ENCODE results near the gene NPRL2.

The NPRL2 gene

DNA sequence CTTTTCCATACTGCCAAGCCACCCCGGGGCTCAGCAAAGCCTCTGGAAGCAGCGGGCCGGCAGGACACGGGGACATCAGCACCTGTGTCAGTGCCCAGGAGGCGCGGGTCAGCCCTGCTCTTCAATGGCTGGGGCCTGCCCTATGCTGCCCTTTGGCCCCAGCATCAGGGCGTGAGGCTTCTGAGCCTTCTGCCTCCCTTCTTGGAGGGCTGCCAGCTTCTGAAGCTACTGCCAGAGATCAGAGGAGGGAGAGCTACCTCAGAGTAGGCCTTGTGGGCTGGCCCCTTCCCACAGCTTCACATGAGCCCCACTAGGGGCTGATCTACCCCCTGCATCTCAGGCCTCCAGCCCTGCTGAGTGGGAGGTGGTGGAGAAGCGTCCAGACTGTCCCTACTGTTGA, 21.8 kb upstream of the NPRL2 start:
- TF ChIP-seq, protein P1, sequence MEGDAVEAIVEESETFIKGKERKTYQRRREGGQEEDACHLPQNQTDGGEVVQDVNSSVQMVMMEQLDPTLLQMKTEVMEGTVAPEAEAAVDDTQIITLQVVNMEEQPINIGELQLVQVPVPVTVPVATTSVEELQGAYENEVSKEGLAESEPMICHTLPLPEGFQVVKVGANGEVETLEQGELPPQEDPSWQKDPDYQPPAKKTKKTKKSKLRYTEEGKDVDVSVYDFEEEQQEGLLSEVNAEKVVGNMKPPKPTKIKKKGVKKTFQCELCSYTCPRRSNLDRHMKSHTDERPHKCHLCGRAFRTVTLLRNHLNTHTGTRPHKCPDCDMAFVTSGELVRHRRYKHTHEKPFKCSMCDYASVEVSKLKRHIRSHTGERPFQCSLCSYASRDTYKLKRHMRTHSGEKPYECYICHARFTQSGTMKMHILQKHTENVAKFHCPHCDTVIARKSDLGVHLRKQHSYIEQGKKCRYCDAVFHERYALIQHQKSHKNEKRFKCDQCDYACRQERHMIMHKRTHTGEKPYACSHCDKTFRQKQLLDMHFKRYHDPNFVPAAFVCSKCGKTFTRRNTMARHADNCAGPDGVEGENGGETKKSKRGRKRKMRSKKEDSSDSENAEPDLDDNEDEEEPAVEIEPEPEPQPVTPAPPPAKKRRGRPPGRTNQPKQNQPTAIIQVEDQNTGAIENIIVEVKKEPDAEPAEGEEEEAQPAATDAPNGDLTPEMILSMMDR (IDR thresholded peaks at IDR 0.05) = no peak
- H3K27ac ChIP-seq = no peak overlapping the region
- DNase-seq (ENCODE audit: low spot score) = no peak
- no peak overlapping the region for H3K4me3 ChIP-seq

DNA sequence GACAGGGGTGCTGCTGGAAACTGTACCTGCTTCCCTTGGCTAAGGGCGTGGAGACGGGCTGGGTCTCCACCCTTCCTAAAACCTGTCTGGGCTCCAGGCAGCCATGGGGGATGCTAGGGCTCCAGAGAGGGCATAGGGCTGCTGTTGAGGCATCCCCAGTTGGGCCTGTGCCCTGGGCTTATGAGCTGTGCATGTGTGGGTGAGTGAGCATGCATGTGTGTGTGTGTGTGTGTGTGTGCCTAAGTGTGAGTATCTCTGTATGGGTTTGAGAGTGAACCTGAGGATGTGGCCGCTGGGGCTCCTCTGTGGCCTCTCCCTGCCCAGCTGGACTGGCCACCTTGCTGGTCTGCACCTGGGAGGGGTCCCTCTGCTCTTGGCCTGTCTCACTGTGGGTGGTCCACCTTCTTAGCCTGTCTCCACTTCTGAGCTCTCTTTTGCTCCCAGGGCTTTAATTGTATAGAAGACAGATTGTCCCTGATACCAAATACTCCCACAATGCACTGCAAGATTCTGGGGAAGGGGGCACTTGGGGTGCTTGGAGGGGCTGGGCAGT, 20.6 kb upstream of the NPRL2 start:
- TF ChIP-seq, protein P1 (IDR thresholded peaks at IDR 0.05) = no peak
- Histone ChIP-seq H3K27ac (no peak overlapping the region), H3K4me3 (no peak overlapping the region)
- DNase-seq (ENCODE audit: low spot score) = no peak

GRCh38 chr3:50370594-50370993, 20.0 kb upstream of the NPRL2 start:
- no peak for DNase-seq (ENCODE audit: low spot score)
- Histone ChIP-seq H3K27ac (no peak overlapping the region), H3K4me3 (no peak overlapping the region)
- TF ChIP-seq, protein P1 (IDR thresholded peaks at IDR 0.05) = no peak

- no peak overlapping the region for H3K4me3 ChIP-seq
- no peak overlapping the region for H3K27ac ChIP-seq
- TF ChIP-seq, protein P1 (IDR thresholded peaks at IDR 0.05) = no peak
- DNase-seq (ENCODE audit: low spot score) = no peak
These were observed 18.6 kb upstream of the NPRL2 start for GRCh38 chr3:50369012-50369670.

DNA sequence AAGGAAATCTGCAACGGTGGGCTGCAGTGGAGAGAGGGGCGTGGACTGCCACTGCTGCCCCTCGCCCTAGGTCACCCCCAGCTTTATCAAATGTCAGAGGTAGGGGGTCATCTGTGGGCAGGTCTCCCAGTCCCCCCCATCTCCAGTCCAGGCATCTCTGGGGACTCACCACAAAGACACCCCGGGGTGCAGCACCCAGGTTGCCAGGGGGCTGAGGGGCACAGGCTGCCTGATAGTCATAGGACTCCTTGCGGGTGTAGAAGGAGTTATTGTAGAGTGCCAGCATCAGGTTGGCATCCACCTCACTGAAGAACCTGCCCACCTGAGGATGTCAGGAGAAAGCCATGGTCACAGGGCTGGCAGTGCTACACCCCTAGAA, 15.3 kb upstream of the NPRL2 start:
- H3K27ac ChIP-seq = no peak overlapping the region
- H3K4me3 ChIP-seq = no peak overlapping the region
- no peak for DNase-seq (ENCODE audit: low spot score)
- TF ChIP-seq, protein P1 (IDR thresholded peaks at IDR 0.05) = no peak

DNA sequence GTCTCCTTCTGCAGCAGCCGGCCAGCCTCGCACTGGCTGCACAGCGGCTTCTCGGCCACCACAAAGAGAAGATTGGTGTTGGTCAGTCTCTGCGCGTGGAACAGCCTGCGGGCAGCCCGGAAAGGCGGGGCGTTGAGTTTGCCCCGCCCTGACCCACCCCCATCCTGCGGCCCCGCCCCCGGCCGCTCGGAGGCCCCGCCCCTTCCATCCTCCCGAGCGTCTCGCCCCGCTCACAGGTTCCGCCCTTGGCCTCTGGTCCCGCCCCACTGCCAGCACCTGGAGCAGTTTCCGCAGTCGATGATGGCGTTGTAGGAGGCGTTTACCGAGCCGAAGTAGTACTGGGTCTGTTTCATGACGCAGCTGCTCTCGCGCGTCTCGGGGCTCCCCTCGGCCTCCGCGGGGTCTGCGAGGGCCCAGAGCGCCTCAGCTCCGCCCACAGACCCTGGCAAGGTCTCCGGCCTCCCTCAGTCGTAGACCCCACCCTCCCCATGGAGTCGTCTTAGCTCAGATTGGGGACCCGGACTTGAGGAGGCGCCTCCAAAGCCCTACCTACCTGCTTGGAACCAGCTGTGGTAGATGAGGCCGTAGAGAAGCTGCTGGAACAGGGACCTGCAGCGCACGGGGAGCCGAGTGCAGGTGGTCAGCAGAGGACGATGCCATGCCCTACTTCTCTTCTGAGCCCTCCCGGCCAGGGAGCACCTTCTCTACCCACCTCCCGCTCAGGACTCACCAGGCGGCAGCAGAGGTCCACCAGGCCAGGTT, 14.7 kb upstream of the NPRL2 start:
- Histone ChIP-seq H3K27ac (peak overlapping the region in 1 of 2 donors; percentile 43), H3K4me3 (peak overlapping the region; percentile 73)
- TF ChIP-seq, protein P1 (IDR thresholded peaks at IDR 0.05) = no peak
- DNase-seq (ENCODE audit: low spot score) = peak; percentile 85
